Fibroblast of skin of back (primary cell): ENCODE results near the gene APBB2.

Source experiments
- DNase-seq: peaks from one replicate; pipeline ENCODE4 v3.0.0-alpha.2; 2013

Gene APBB2

GRCh38 chr4:41098093-41099048 is 116.0 kb downstream of the APBB2 start:
- DNase-seq: no peak

- peak; percentile 55 for DNase-seq
Observed at GRCh38 chr4:41095973-41096372, 118.4 kb downstream of the APBB2 start.

GRCh38 chr4:41095192-41095872 is 119.0 kb downstream of the APBB2 start:
- DNase-seq: no peak

GRCh38 chr4:41092128-41092527 is 122.2 kb downstream of the APBB2 start:
- no peak for DNase-seq

- no peak for DNase-seq
Observed at GRCh38 chr4:41081847-41082246, 132.5 kb downstream of the APBB2 start.

- no peak for DNase-seq
Observed at GRCh38 chr4:41080976-41081375, 133.4 kb downstream of the APBB2 start.

GRCh38 chr4:41079881-41080560 is 134.3 kb downstream of the APBB2 start:
- no peak for DNase-seq

- no peak for DNase-seq
Observed at GRCh38 chr4:41077628-41078027, 136.7 kb downstream of the APBB2 start.

- DNase-seq: no peak
Observed at GRCh38 chr4:41076481-41076880, 137.9 kb downstream of the APBB2 start.

GRCh38 chr4:41074215-41074614 is 140.1 kb downstream of the APBB2 start:
- no peak for DNase-seq

- no peak for DNase-seq
Observed at GRCh38 chr4:41072021-41072777, 142.1 kb downstream of the APBB2 start.

- DNase-seq: peak; percentile 49
Observed at GRCh38 chr4:41070516-41071281, 143.6 kb downstream of the APBB2 start.

- DNase-seq: no peak
Observed at GRCh38 chr4:41069838-41070237, 144.5 kb downstream of the APBB2 start.

- no peak for DNase-seq
Observed at GRCh38 chr4:41069257-41069656, 145.1 kb downstream of the APBB2 start.

- no peak for DNase-seq
Observed at GRCh38 chr4:41067369-41067768, 147.0 kb downstream of the APBB2 start.

GRCh38 chr4:41066049-41066448 is 148.3 kb downstream of the APBB2 start:
- DNase-seq: no peak

GRCh38 chr4:41065434-41066006 is 148.8 kb downstream of the APBB2 start:
- DNase-seq: no peak

- DNase-seq: no peak
Observed at GRCh38 chr4:41064953-41065352, 149.4 kb downstream of the APBB2 start.

GRCh38 chr4:41061482-41062185 is 152.7 kb downstream of the APBB2 start:
- DNase-seq: peak; percentile 27
